ENCODE data around the gene ITGA11.
"Not testable (repeated sequence)": the region's sequence is repeated elsewhere in the genome, so short reads cannot be mapped to it uniquely, and the experiment has no call there.

The ITGA11 gene

GRCh38 chr15:68425428-68426060 lies 6.4 kb downstream of the ITGA11 start:
- Histone ChIP-seq H3K4me1 (ENCODE audit: control insufficient read depth, insufficient read depth, low read length) (peaks cover 3% of the 10 kb centered on the region), H3K9me3 (ENCODE audit: control insufficient read depth in 2 of 2, low read length in 2 of 2) (no peaks in the 10 kb centered on the region), H3K27me3 (ENCODE audit: control insufficient read depth in 1 of 2, insufficient read depth in 2 of 2, low read length in 2 of 2) (peaks cover 3 to 6% of the 10 kb centered on the region in 2 donors), H3K4me3 (ENCODE audit: low read length in 2 of 2) (no peak overlapping the region), H3K9ac (ENCODE audit: low read length in 2 of 2) (no peak overlapping the region), H3K36me3 (ENCODE audit: control insufficient read depth in 2 of 2, insufficient read depth in 2 of 2, low read length in 2 of 2) (no peaks in the 10 kb centered on the region), H3K27ac (ENCODE audit: low read length) (no peak overlapping the region)

- peaks cover 0 to 4% of the 10 kb centered on the region in 2 donors for H3K27me3 ChIP-seq (ENCODE audit: control insufficient read depth in 1 of 2, insufficient read depth in 2 of 2, low read length in 2 of 2)
- H3K9me3 ChIP-seq (ENCODE audit: control insufficient read depth in 2 of 2, low read length in 2 of 2), result no peaks in the 10 kb centered on the region
- no peak overlapping the region for H3K27ac ChIP-seq (ENCODE audit: low read length)
- H3K4me1 ChIP-seq (ENCODE audit: control insufficient read depth, insufficient read depth, low read length), result peaks cover 3% of the 10 kb centered on the region
- no peak overlapping the region for H3K4me3 ChIP-seq (ENCODE audit: low read length in 2 of 2)
- no peaks in the 10 kb centered on the region for H3K36me3 ChIP-seq (ENCODE audit: control insufficient read depth in 2 of 2, insufficient read depth in 2 of 2, low read length in 2 of 2)
- H3K9ac ChIP-seq (ENCODE audit: low read length in 2 of 2), result no peak overlapping the region
Measured at GRCh38 chr15:68424754-68425390, 7.1 kb downstream of the ITGA11 start.

DNA sequence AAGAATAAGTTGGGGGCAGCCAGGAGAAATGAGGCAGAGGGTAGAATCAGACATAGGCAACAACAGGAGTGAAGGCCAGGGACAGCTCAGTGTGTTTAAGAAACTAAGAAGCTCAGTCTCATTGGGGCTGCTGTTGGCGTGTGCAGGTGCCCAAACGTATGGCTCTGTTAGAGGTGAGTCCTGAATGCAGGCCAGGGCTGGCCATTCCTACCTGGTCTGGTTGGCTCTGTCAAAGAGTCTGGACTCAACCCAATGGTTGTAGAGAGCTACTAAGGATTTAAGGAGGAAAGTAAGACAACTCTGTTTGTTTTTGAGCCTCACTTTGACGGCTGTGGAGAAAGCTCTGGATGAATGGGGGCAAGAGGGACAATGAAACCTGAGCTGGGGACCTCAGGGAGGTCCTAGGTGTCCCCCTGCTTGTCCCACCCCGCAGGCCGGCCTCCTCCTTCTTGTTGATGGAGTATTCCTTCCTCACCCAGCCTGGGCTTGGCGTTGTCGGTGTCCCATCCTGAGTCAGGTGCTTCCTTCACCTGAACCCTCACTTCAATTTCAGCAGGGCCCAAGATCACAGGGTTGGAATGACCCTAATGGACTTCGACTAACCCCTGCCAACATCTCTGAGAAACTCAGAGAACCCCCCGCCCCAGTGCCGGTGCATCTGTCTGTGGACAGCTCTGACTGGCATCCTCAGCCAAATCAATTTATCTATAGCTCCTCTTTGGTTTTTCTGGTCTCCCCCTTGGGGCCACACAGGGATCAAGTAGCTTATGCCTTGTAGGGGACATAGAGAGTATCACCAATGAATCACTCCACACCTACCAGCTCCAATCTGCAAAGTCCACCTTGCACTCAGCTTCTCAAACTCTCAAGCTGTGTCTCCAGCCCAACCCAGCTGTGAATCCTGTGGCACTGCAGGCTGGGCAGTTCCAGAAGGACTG lies 8.3 kb downstream of the ITGA11 start:
- Histone ChIP-seq H3K27ac (ENCODE audit: low read length) (no peak overlapping the region), H3K36me3 (ENCODE audit: control insufficient read depth in 2 of 2, insufficient read depth in 2 of 2, low read length in 2 of 2) (no peaks in the 10 kb centered on the region), H3K9ac (ENCODE audit: low read length in 2 of 2) (no peak overlapping the region), H3K4me3 (ENCODE audit: low read length in 2 of 2) (no peak overlapping the region), H3K9me3 (ENCODE audit: control insufficient read depth in 2 of 2, low read length in 2 of 2) (no peaks in the 10 kb centered on the region), H3K4me1 (ENCODE audit: control insufficient read depth, insufficient read depth, low read length) (peaks cover 9% of the 10 kb centered on the region), H3K27me3 (ENCODE audit: control insufficient read depth in 1 of 2, insufficient read depth in 2 of 2, low read length in 2 of 2) (peaks cover 0 to 4% of the 10 kb centered on the region in 2 donors)

- H3K27ac ChIP-seq (ENCODE audit: low read length); H3K36me3 ChIP-seq (ENCODE audit: control insufficient read depth in 2 of 2, insufficient read depth in 2 of 2, low read length in 2 of 2); H3K9me3 ChIP-seq (ENCODE audit: control insufficient read depth in 2 of 2, low read length in 2 of 2); H3K4me3 ChIP-seq (ENCODE audit: low read length in 2 of 2); H3K27me3 ChIP-seq (ENCODE audit: control insufficient read depth in 1 of 2, insufficient read depth in 2 of 2, low read length in 2 of 2); H3K9ac ChIP-seq (ENCODE audit: low read length in 2 of 2): not testable (repeated sequence)
- peaks cover 10% of the 10 kb centered on the region for H3K4me1 ChIP-seq (ENCODE audit: control insufficient read depth, insufficient read depth, low read length)
Measured at GRCh38 chr15:68422403-68423145, 9.4 kb downstream of the ITGA11 start.

GRCh38 chr15:68421798-68422402 lies 10.1 kb downstream of the ITGA11 start:
- Histone ChIP-seq H3K9me3 (ENCODE audit: control insufficient read depth in 2 of 2, low read length in 2 of 2) (no peaks in the 10 kb centered on the region), H3K36me3 (ENCODE audit: control insufficient read depth in 2 of 2, insufficient read depth in 2 of 2, low read length in 2 of 2) (no peaks in the 10 kb centered on the region), H3K4me3 (ENCODE audit: low read length in 2 of 2) (no peak overlapping the region), H3K27ac (ENCODE audit: low read length) (no peak overlapping the region), H3K9ac (ENCODE audit: low read length in 2 of 2) (no peak overlapping the region), H3K4me1 (ENCODE audit: control insufficient read depth, insufficient read depth, low read length) (peaks cover 13% of the 10 kb centered on the region), H3K27me3 (ENCODE audit: control insufficient read depth in 1 of 2, insufficient read depth in 2 of 2, low read length in 2 of 2) (peaks cover 0 to 4% of the 10 kb centered on the region in 2 donors)

DNA sequence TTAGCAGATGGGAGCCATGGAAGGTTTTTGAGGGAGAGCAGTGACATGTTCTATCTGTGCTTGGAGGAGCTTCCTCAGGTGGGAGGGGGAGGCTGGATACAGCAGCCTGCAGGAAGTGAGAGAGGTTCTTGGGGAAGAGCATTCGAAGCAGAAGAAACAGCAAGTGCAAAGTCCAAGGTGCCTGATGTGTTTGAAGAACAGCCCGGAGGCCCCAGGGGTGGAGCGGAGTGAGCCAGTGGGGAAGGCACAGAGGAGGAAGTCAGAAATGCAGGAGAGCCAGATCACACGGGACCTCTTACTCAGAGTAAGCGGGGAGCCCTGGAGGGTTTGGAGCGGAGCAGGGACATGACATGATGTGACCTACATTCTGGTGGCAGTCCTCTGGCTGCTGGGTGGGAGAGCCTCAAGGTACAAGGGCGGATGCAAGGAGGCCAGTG lies 10.8 kb downstream of the ITGA11 start:
- H3K36me3 ChIP-seq (ENCODE audit: control insufficient read depth in 2 of 2, insufficient read depth in 2 of 2, low read length in 2 of 2), result no peaks in the 10 kb centered on the region
- H3K27me3 ChIP-seq (ENCODE audit: control insufficient read depth in 1 of 2, insufficient read depth in 2 of 2, low read length in 2 of 2), result peaks cover 0 to 4% of the 10 kb centered on the region in 2 donors
- no peak overlapping the region for H3K9ac ChIP-seq (ENCODE audit: low read length in 2 of 2)
- no peaks in the 10 kb centered on the region for H3K9me3 ChIP-seq (ENCODE audit: control insufficient read depth in 2 of 2, low read length in 2 of 2)
- peaks cover 13% of the 10 kb centered on the region for H3K4me1 ChIP-seq (ENCODE audit: control insufficient read depth, insufficient read depth, low read length)
- no peak overlapping the region for H3K27ac ChIP-seq (ENCODE audit: low read length)
- H3K4me3 ChIP-seq (ENCODE audit: low read length in 2 of 2), result no peak overlapping the region

GRCh38 chr15:68420186-68420684 lies 11.7 kb downstream of the ITGA11 start:
- no peak overlapping the region for H3K27ac ChIP-seq (ENCODE audit: low read length)
- no peaks in the 10 kb centered on the region for H3K9me3 ChIP-seq (ENCODE audit: control insufficient read depth in 2 of 2, low read length in 2 of 2)
- no peak overlapping the region for H3K4me3 ChIP-seq (ENCODE audit: low read length in 2 of 2)

GRCh38 chr15:68419301-68420175 lies 12.4 kb downstream of the ITGA11 start:
- Histone ChIP-seq H3K27me3 (ENCODE audit: control insufficient read depth in 1 of 2, insufficient read depth in 2 of 2, low read length in 2 of 2) (peaks cover 0 to 2% of the 10 kb centered on the region in 2 donors), H3K27ac (ENCODE audit: low read length) (no peak overlapping the region), H3K36me3 (ENCODE audit: control insufficient read depth in 2 of 2, insufficient read depth in 2 of 2, low read length in 2 of 2) (no peaks in the 10 kb centered on the region), H3K9me3 (ENCODE audit: control insufficient read depth in 2 of 2, low read length in 2 of 2) (no peaks in the 10 kb centered on the region), H3K4me3 (ENCODE audit: low read length in 2 of 2) (no peak overlapping the region), H3K9ac (ENCODE audit: low read length in 2 of 2) (no peak overlapping the region), H3K4me1 (ENCODE audit: control insufficient read depth, insufficient read depth, low read length) (peaks cover 13% of the 10 kb centered on the region)

More at GRCh38 chr15:68420186-68420684, 11.7 kb downstream of the ITGA11 start:
- peaks cover 13% of the 10 kb centered on the region for H3K4me1 ChIP-seq (ENCODE audit: control insufficient read depth, insufficient read depth, low read length)
- H3K27me3 ChIP-seq (ENCODE audit: control insufficient read depth in 1 of 2, insufficient read depth in 2 of 2, low read length in 2 of 2), result peaks cover 0 to 2% of the 10 kb centered on the region in 2 donors
- H3K9ac ChIP-seq (ENCODE audit: low read length in 2 of 2), result no peak overlapping the region
- no peaks in the 10 kb centered on the region for H3K36me3 ChIP-seq (ENCODE audit: control insufficient read depth in 2 of 2, insufficient read depth in 2 of 2, low read length in 2 of 2)

DNA sequence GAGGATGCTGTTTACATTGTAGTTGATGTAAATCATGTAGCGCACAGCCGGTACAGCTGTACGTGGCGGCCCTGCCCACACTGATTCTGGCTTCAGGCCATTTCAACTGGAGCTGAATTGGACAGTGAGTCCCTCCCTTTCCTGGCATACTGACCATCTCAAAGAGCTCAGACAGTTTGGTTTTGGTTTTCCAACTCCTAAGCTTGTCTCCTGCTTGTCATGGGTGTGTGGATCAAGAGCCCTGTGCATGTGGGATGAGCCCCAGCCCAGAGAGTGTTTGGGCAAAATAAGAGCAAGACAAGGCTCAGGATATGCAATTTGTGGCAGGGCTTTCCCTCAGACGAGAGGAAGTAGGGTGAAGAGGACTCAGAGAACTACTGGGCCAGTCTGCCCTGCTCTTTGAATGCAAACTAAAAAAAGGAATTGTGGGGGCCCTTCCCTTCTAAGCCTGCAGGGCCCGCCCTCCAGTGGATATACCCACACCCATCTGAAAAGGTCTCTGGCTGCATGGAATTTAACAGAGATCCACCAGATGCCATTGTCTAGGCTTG lies 13.3 kb downstream of the ITGA11 start:
- H3K9ac ChIP-seq (ENCODE audit: low read length in 2 of 2), result no peak overlapping the region
- H3K9me3 ChIP-seq (ENCODE audit: control insufficient read depth in 2 of 2, low read length in 2 of 2), result no peaks in the 10 kb centered on the region
- no peak overlapping the region for H3K27ac ChIP-seq (ENCODE audit: low read length)
- no peak overlapping the region for H3K4me3 ChIP-seq (ENCODE audit: low read length in 2 of 2)
- H3K4me1 ChIP-seq (ENCODE audit: control insufficient read depth, insufficient read depth, low read length), result peaks cover 13% of the 10 kb centered on the region
- H3K27me3 ChIP-seq (ENCODE audit: control insufficient read depth in 1 of 2, insufficient read depth in 2 of 2, low read length in 2 of 2), result peaks cover 0 to 2% of the 10 kb centered on the region in 2 donors
- no peaks in the 10 kb centered on the region for H3K36me3 ChIP-seq (ENCODE audit: control insufficient read depth in 2 of 2, insufficient read depth in 2 of 2, low read length in 2 of 2)
